Measurements from ENCODE around the gene ADRA1B. TPM values are rescaled to one million over a fixed set of nuclear protein-coding genes. Genes with fewer than 3 reads are reported as not detected.

ADRA1B gene
- total and polyA plus RNA-seq, 2 of the 8 experiments (the other 6 are each of a cell fraction or from before 2014, with no cell fraction given) = not detected

DNA sequence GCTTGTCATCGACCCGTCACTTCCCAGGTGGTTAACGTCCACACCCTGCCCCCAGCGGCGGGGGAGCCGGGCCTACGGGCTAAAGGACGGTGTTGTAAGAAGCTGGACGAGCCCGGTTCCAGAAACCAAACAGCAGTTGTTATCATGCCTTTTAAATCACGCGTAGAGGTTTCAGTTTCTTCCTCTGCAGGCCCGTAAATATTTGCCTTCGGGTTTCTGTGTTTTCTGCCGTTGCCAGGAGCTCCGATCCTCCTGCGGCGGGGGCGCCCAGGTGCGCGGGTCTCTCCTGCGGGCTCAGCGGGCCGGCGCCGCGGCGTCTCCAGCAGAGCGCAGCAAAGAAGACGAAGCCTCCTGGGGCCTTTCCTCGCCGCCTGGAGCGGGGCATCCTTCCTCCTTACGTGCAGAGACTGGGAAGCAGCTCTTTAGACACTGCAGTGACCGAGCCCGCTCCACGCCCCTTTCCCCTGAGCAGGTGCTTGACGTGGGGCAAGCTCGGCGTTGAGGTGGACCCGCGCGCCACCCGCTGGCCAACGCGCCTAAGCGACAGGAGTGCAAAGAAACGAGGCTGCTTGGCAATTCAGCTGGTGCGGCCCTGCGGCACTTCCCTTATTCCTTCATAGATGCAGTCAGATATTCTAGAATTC lies 70.9 kb downstream of the ADRA1B start (continued):
- TF ChIP-seq EP300 (IDR thresholded peaks at IDR 0.05; ENCODE audit: borderline replicate concordance in 1 of 2, low read depth in 2 of 2, low read length in 2 of 2) (peak in 1 of 2 experiments; percentile 71; a peak in 1 of 3 replicates), CBX5 (IDR thresholded peaks at IDR 0.05; ENCODE audit: low read depth, low read length) (no peak)
